ENCODE measurements around the gene AXIN1.

DNA sequence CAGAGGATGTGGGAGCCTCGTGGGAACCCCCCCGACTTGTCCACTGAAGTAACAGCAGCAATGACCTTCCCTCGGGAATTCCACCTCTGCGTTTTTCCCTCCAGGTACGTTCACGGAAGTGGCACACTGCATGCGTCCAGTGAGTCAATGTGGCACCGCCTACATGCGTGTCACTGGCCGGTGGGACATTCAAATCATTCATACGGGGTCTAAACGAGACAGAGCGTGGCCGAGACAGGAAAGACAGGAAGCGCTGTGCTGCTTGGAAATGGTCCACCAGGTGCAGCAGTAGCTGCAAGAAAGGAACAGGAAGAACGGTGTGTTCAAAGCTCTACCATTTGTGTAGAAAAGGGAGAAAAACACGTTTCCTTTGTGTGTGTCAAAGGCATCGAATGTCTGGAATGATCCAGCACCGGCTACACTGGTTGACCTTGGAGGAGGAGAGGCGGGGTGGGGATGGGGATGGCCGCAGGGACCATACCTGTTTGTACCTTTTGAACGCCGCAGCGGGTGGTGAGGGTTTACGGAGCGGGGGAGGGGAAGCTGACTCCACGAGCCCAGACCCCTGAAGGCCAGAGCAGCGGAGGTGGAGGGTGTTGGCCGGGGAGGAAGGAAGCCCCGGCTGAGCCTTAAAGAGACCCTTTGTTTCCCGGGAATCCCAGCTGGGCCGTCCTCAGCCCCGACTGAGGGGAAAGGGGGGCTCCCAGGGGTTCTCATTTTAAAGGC, 31.0 kb upstream of the AXIN1 start:
- peak; percentile 70; the same call in 1 of the 2 replicates for TF ChIP-seq ETV6 (CRISPR knock-in tag; IDR thresholded peaks at IDR 0.05)
- TF ChIP-seq ZBTB21 (CRISPR knock-in tag; IDR thresholded peaks at IDR 0.05; ENCODE audit: borderline replicate concordance), result peak; percentile 13; the same call in 1 of the 2 replicates
- TF ChIP-seq, protein P1, sequence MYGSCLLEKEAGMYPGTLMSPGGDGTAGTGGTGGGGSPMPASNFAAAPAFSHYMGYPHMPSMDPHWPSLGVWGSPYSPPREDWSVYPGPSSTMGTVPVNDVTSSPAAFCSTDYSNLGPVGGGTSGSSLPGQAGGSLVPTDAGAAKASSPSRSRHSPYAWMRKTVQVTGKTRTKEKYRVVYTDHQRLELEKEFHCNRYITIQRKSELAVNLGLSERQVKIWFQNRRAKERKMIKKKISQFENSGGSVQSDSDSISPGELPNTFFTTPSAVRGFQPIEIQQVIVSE (CRISPR knock-in tag; IDR thresholded peaks at IDR 0.05; ENCODE audit: borderline replicate concordance), result no peak
- no peak for TF ChIP-seq ZNF317 (CRISPR knock-in tag; IDR thresholded peaks at IDR 0.05; ENCODE audit: borderline replicate concordance, low read depth)
- TF ChIP-seq, protein P2, sequence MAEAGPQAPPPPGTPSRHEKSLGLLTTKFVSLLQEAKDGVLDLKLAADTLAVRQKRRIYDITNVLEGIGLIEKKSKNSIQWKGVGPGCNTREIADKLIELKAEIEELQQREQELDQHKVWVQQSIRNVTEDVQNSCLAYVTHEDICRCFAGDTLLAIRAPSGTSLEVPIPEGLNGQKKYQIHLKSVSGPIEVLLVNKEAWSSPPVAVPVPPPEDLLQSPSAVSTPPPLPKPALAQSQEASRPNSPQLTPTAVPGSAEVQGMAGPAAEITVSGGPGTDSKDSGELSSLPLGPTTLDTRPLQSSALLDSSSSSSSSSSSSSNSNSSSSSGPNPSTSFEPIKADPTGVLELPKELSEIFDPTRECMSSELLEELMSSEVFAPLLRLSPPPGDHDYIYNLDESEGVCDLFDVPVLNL (CRISPR knock-in tag; IDR thresholded peaks at IDR 0.05; ENCODE audit: borderline replicate concordance, low read depth), result no peak
- TF ChIP-seq, protein P3, sequence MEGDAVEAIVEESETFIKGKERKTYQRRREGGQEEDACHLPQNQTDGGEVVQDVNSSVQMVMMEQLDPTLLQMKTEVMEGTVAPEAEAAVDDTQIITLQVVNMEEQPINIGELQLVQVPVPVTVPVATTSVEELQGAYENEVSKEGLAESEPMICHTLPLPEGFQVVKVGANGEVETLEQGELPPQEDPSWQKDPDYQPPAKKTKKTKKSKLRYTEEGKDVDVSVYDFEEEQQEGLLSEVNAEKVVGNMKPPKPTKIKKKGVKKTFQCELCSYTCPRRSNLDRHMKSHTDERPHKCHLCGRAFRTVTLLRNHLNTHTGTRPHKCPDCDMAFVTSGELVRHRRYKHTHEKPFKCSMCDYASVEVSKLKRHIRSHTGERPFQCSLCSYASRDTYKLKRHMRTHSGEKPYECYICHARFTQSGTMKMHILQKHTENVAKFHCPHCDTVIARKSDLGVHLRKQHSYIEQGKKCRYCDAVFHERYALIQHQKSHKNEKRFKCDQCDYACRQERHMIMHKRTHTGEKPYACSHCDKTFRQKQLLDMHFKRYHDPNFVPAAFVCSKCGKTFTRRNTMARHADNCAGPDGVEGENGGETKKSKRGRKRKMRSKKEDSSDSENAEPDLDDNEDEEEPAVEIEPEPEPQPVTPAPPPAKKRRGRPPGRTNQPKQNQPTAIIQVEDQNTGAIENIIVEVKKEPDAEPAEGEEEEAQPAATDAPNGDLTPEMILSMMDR (IDR thresholded peaks at IDR 0.05), result no peak
- TF ChIP-seq ATF3 (CRISPR knock-in tag; conservative IDR thresholded peaks at IDR 0.05), result no peak

Data from WTC11 (cell line).